Tibial artery (tissue), 4 donors: ENCODE data around the gene PRDM10.

ENCODE experiments used
- DNase-seq, 2 donors: peaks; one replicate each; pipeline ENCODE4 v3.0.0-alpha.2; 2019
- H3K27ac ChIP-seq, 2 donors: fragments of 200-600 bp; sonication (generic) in 1 of 2; 1 replicate in 1 of 2; 2 replicates in 1 of 2; pipeline ENCODE4 v1.5.1; 2018 to 2019; ENCODE audit warnings: mild to moderate bottlenecking in 1 of 2
- H3K27me3 ChIP-seq, 2 donors: fragments of 200-600 bp; sonication (generic) in 1 of 2; one replicate each; pipeline versions ENCODE4 v1.5.1 to v1.6.0; 2016 to 2019
- H3K36me3 ChIP-seq, 3 donors: fragments of 200-600 bp; sonication (generic) in 2 of 3; one replicate each; pipeline ENCODE4 v1.5.1; 2016 to 2019; ENCODE audit warnings: mild to moderate bottlenecking in 2 of 3
- H3K4me1 ChIP-seq, 4 donors: fragments of 200-600 bp; sonication (generic) in 2 of 4; 1 replicate in 3 of 4; 2 replicates in 1 of 4; pipeline ENCODE4 v1.5.1; 2016 to 2019
- H3K4me3 ChIP-seq, 2 donors: fragments of 200-600 bp; sonication (generic) in 1 of 2; 1 replicate in 1 of 2; 2 replicates in 1 of 2; pipeline ENCODE4 v1.5.1; 2018 to 2019; ENCODE audit warnings: mild to moderate bottlenecking in 2 of 2
- H3K9me3 ChIP-seq, 3 donors: fragments of 200-600 bp; sonication (generic) in 1 of 3; one replicate each; pipeline ENCODE4 v1.5.1; 2016 to 2019
- intact Hi-C: fragments of 100-400 bp; cut with DNase I; formaldehyde crosslinking; loops from one replicate; pipeline ENCODE4 v1.15.0; 2023; ENCODE audit warnings: low total_unique reads
- TF ChIP-seq, protein P1 (sequence below), 2 experiments: fragments of 200-600 bp in 1 of 2; fragments of 450-650 bp in 1 of 2; IDR thresholded peaks; one replicate each; pipeline ENCODE4 v1.5.1; 2017 to 2019; ENCODE audit warnings: antibody characterized with exemption in 2 of 2, mild to moderate bottlenecking in 1 of 2, moderate library complexity in 1 of 2

PRDM10 gene

DNA sequence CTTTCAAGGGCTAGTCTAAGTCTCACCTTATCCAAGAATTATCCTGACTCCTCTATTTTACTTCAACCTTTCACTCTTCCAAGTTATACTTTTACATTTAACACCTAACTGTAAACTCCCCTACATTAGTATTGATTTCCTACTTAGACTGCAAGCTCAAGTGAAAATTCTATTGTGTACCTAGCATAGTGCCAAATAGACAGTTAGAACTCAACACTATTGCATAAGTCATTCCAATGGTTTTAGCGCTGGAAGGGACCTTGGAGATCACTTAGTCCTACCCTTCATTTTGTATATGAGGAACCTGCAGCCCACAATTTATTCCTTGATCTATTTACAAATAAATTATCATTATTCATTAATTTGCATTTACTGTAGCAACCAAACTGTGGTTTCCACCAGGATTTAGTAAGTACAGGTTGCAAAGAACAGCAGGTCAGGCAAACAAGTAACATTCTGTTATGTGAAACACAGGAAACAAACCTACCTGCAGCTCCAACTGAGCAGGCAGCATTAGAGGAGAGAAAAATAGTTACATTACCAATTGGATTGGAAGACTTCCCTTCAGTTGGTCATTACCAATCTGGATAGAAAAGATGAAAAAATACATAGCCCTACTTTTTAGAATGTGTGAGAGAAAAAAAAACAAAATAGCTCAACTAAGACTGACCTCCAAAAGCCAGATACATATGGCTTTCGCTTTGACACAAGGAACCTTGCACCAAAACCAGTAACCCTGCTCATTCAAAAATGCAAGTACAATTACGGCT is 73.5 kb downstream of the PRDM10 start:
- Histone ChIP-seq H3K4me1 (no peaks in the 10 kb centered on the region), H3K4me3 (no peak overlapping the region), H3K27me3 (no peaks in the 10 kb centered on the region), H3K9me3 (no peaks in the 10 kb centered on the region), H3K27ac (no peak overlapping the region), H3K36me3 (peaks cover 14 to 35% (median 16%) of the 10 kb centered on the region in 3 donors)
- TF ChIP-seq, protein P1, sequence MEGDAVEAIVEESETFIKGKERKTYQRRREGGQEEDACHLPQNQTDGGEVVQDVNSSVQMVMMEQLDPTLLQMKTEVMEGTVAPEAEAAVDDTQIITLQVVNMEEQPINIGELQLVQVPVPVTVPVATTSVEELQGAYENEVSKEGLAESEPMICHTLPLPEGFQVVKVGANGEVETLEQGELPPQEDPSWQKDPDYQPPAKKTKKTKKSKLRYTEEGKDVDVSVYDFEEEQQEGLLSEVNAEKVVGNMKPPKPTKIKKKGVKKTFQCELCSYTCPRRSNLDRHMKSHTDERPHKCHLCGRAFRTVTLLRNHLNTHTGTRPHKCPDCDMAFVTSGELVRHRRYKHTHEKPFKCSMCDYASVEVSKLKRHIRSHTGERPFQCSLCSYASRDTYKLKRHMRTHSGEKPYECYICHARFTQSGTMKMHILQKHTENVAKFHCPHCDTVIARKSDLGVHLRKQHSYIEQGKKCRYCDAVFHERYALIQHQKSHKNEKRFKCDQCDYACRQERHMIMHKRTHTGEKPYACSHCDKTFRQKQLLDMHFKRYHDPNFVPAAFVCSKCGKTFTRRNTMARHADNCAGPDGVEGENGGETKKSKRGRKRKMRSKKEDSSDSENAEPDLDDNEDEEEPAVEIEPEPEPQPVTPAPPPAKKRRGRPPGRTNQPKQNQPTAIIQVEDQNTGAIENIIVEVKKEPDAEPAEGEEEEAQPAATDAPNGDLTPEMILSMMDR (IDR thresholded peaks at IDR 0.05), result no peak
- DNase-seq, result no peak
- intact Hi-C loops, result no loop called here

DNA sequence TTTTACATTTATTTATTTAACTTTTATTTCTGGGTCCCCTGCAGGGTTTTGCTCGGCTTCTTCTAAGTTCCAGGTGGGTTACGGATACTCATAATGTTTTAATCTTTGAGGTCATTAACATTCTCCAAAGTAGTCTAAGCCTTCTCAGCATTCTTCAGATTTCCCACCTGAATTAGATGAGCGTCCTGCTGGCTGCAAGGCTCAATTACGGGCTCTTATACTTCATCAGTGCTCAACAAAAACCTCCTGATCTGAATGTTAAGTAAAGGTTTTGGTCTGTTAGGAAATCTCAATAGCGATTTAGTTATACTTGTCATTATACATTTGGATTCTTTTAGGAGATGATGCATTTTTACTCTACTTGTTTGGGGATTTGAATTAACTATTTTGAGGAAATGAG is 80.0 kb downstream of the PRDM10 start:
- TF ChIP-seq, protein P1 (IDR thresholded peaks at IDR 0.05), result no peak
- Histone ChIP-seq H3K36me3 (peaks cover 0 to 48% (median 13%) of the 10 kb centered on the region in 3 donors), H3K4me3 (no peak overlapping the region), H3K9me3 (no peaks in the 10 kb centered on the region), H3K27ac (no peak overlapping the region), H3K4me1 (no peaks in the 10 kb centered on the region), H3K27me3 (no peaks in the 10 kb centered on the region)
- intact Hi-C loops, result no loop called here
- no peak for DNase-seq

DNA sequence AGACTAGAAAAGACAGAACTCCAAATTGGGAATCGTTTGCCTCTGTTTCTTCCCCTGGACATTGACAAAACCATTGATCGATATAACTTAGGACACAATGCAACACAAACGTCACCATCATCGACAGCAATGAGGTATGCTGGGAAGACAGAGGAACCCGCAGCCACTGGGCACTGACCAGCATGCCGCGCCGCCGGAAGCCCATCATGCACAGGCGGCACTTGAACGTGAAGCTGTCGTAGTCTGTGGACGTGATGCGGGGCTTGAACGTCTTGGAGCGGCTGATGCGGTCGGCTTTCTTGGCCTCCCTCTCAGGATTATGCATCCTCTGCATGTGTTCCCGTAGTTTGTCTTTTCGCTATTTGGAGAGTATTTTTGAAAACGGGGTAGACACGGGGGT is 84.3 kb downstream of the PRDM10 start:
- Histone ChIP-seq H3K27me3 (no peaks in the 10 kb centered on the region), H3K36me3 (peaks cover 31 to 77% (median 31%) of the 10 kb centered on the region in 3 donors), H3K9me3 (no peaks in the 10 kb centered on the region), H3K4me3 (no peak overlapping the region), H3K4me1 (no peaks in the 10 kb centered on the region), H3K27ac (no peak overlapping the region)
- no peak for DNase-seq
- intact Hi-C loops, result no loop called here
- TF ChIP-seq, protein P1 (IDR thresholded peaks at IDR 0.05), result no peak

DNA sequence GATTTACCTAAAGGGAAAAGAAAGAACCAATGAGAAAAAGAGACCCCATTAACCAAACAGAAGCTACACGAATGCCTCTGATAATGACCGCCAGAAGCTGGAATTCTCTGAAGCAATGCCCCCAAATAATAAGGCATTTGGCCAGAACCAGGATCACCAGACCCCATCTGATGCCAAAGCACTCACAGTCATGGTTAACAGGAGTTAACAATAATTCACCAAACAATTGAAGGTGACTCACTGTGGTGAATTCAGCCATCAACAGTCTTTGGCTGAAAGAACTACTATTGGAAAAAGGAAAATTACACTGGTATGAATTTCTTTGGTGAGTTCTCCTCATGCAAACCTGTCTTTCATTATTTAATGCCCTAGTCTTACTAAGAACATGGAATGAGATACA is 85.4 kb downstream of the PRDM10 start:
- Histone ChIP-seq H3K9me3 (no peaks in the 10 kb centered on the region), H3K4me1 (no peaks in the 10 kb centered on the region), H3K4me3 (no peak overlapping the region), H3K36me3 (peaks cover 29 to 88% (median 34%) of the 10 kb centered on the region in 3 donors), H3K27ac (no peak overlapping the region), H3K27me3 (no peaks in the 10 kb centered on the region)
- no peak for DNase-seq
- intact Hi-C loops, result no loop called here
- TF ChIP-seq, protein P1 (IDR thresholded peaks at IDR 0.05), result no peak

DNA sequence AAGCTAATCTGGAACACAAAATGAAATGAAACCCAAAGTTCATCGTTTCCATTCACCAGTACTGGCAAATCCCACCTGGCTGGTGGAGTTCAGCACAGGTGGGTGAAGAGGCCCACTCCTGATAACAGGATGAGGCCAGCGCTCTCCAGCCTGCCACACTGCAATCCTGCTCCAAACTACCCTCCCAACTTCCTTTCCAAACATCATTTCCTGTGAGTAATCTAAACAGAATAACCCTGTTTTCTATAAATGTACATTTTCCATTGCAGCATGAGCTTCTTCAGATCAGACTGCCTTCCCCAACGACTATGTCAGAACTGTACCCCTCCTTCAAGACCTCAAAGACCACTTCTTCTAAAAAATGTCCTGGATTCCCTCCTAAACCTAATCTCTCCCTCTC is 91.3 kb downstream of the PRDM10 start:
- Histone ChIP-seq H3K27me3 (no peaks in the 10 kb centered on the region), H3K27ac (no peak overlapping the region), H3K4me3 (no peak overlapping the region), H3K9me3 (no peaks in the 10 kb centered on the region), H3K4me1 (no peaks in the 10 kb centered on the region), H3K36me3 (peaks cover 29 to 97% (median 51%) of the 10 kb centered on the region in 3 donors)
- no peak for DNase-seq
- intact Hi-C loops, result no loop called here
- TF ChIP-seq, protein P1 (IDR thresholded peaks at IDR 0.05), result no peak
